ENCODE data around the gene RABAC1. TPM values are rescaled to one million over a fixed set of nuclear protein-coding genes. Genes with fewer than 3 reads are reported as not detected.

RABAC1 gene
- total and polyA plus RNA-seq, 2 donors from 2014 or later = 146 to 333 TPM

GRCh38 chr19:41908724-41909464 lies 50.2 kb downstream of the RABAC1 start:
- no peaks in the 10 kb centered on the region for H3K4me1 ChIP-seq (ENCODE audit: control insufficient read depth in 2 of 3, insufficient read depth in 2 of 3, low read depth in 1 of 3, low read length in 3 of 3)
- DNase-seq (no peak), FAIRE-seq (no peak)
- intact Hi-C loops (cut with DNase I) = no loop called here
- no peak overlapping the region for H3K4me3 ChIP-seq (ENCODE audit: low read length in 3 of 3)
- H3K36me3 ChIP-seq (ENCODE audit: control insufficient read depth in 2 of 3, insufficient read depth in 3 of 3, low read length in 3 of 3) = peaks cover 2 to 22% (median 3%) of the 10 kb centered on the region in 3 donors
- no peaks in the 10 kb centered on the region for H3K9me3 ChIP-seq (ENCODE audit: control insufficient read depth in 2 of 3, insufficient read depth in 1 of 3, low read length in 3 of 3)
- H3K9ac ChIP-seq (ENCODE audit: low read length in 3 of 3) = no peak overlapping the region
- H3K27ac ChIP-seq (ENCODE audit: low read depth in 2 of 2, low read length in 2 of 2) = no peak overlapping the region
- TF ChIP-seq, protein P1, sequence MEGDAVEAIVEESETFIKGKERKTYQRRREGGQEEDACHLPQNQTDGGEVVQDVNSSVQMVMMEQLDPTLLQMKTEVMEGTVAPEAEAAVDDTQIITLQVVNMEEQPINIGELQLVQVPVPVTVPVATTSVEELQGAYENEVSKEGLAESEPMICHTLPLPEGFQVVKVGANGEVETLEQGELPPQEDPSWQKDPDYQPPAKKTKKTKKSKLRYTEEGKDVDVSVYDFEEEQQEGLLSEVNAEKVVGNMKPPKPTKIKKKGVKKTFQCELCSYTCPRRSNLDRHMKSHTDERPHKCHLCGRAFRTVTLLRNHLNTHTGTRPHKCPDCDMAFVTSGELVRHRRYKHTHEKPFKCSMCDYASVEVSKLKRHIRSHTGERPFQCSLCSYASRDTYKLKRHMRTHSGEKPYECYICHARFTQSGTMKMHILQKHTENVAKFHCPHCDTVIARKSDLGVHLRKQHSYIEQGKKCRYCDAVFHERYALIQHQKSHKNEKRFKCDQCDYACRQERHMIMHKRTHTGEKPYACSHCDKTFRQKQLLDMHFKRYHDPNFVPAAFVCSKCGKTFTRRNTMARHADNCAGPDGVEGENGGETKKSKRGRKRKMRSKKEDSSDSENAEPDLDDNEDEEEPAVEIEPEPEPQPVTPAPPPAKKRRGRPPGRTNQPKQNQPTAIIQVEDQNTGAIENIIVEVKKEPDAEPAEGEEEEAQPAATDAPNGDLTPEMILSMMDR (IDR thresholded peaks at IDR 0.05; ENCODE audit: borderline replicate concordance, extremely low read depth, insufficient read depth) = no peak
- H3K27me3 ChIP-seq (ENCODE audit: control insufficient read depth, insufficient read depth, low read length) = peaks cover 21% of the 10 kb centered on the region

- Histone ChIP-seq H3K36me3 (ENCODE audit: control insufficient read depth in 2 of 3, insufficient read depth in 3 of 3, low read length in 3 of 3) (peaks cover 2 to 30% (median 8%) of the 10 kb centered on the region in 3 donors), H3K9ac (ENCODE audit: low read length in 3 of 3) (no peak overlapping the region), H3K9me3 (ENCODE audit: control insufficient read depth in 2 of 3, insufficient read depth in 1 of 3, low read length in 3 of 3) (no peaks in the 10 kb centered on the region), H3K4me3 (ENCODE audit: low read length in 3 of 3) (no peak overlapping the region), H3K27me3 (ENCODE audit: control insufficient read depth, insufficient read depth, low read length) (peaks cover 17% of the 10 kb centered on the region), H3K27ac (ENCODE audit: low read depth in 2 of 2, low read length in 2 of 2) (no peak overlapping the region), H3K4me1 (ENCODE audit: control insufficient read depth in 2 of 3, insufficient read depth in 2 of 3, low read depth in 1 of 3, low read length in 3 of 3) (no peaks in the 10 kb centered on the region)
- FAIRE-seq (no peak), DNase-seq (no peak)
- TF ChIP-seq, protein P1 (IDR thresholded peaks at IDR 0.05; ENCODE audit: borderline replicate concordance, extremely low read depth, insufficient read depth) = no peak
- intact Hi-C loops (cut with DNase I) = no loop called here
Measured at GRCh38 chr19:41907994-41908615, 51.0 kb downstream of the RABAC1 start.

DNA sequence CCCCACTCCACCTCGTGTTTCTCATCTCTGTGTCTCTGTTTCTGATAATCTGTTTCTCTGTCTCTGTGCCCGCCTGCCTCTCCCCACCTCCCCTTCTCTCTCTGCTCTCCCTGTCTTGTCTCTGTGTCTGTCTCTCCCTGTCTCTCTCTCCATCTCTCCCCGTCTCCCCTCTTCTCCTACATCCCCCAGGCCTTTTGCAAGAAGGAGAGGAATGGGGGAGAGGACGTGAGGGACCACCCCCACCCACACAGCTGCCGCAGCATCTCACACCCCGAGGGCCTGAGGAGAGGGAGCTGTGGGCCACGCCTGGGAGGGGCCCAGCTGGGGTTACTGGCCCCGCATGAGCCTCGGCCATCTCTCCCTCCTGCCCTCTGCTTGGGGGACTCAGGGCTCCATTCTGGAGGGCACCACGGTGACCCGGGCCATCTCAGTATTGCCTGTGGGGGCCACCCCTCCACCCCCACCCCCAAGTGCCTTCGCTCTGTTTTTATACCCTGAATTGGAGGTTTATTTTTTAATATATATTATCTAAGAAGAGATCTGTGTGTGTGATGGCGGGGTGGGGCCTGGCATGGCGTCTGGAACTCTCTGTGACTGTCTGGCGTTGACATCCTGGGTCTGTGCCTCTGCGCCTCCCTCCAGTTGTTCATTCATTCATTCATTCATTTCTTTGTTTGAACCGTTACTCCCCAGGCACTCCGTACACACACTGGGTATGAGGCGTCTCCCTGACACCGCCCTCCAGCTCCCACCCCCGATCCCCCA lies 52.0 kb downstream of the RABAC1 start:
- no peak overlapping the region for H3K4me3 ChIP-seq (ENCODE audit: low read length in 3 of 3)
- H3K36me3 ChIP-seq (ENCODE audit: control insufficient read depth in 2 of 3, insufficient read depth in 3 of 3, low read length in 3 of 3) = peaks cover 2 to 39% (median 13%) of the 10 kb centered on the region in 3 donors
- no peaks in the 10 kb centered on the region for H3K9me3 ChIP-seq (ENCODE audit: control insufficient read depth in 2 of 3, insufficient read depth in 1 of 3, low read length in 3 of 3)
- no peak for DNase-seq
- TF ChIP-seq, protein P1 (IDR thresholded peaks at IDR 0.05; ENCODE audit: borderline replicate concordance, extremely low read depth, insufficient read depth) = no peak
- H3K9ac ChIP-seq (ENCODE audit: low read length in 3 of 3) = no peak overlapping the region
- no peak for FAIRE-seq
- no peak overlapping the region for H3K27ac ChIP-seq (ENCODE audit: low read depth in 2 of 2, low read length in 2 of 2)
- H3K27me3 ChIP-seq (ENCODE audit: control insufficient read depth, insufficient read depth, low read length) = peaks cover 12% of the 10 kb centered on the region
- H3K4me1 ChIP-seq (ENCODE audit: control insufficient read depth in 2 of 3, insufficient read depth in 2 of 3, low read depth in 1 of 3, low read length in 3 of 3) = no peaks in the 10 kb centered on the region
- intact Hi-C loops (cut with DNase I) = no loop called here

Other genes starting within 250 kb of the RABAC1 start
- gene CEACAM6, start 203.8 kb downstream of the RABAC1 start, total RNA-seq = not detected
- gene CEACAM6, start 203.8 kb downstream of the RABAC1 start, polyA plus RNA-seq (ENCODE audit: insufficient read depth, low read depth, low replicate concordance) = not detected
- 0.69 TPM for gene CEACAM3, start 162.7 kb downstream of the RABAC1 start, total RNA-seq
- gene CEACAM3, start 162.7 kb downstream of the RABAC1 start, polyA plus RNA-seq (ENCODE audit: insufficient read depth, low read depth, low replicate concordance) = not detected
- not detected for gene LYPD4, start 114.6 kb downstream of the RABAC1 start, total RNA-seq
- not detected for gene LYPD4, start 114.6 kb downstream of the RABAC1 start, polyA plus RNA-seq (ENCODE audit: insufficient read depth, low read depth, low replicate concordance)
- gene DMRTC2, start 114.3 kb downstream of the RABAC1 start, total RNA-seq = not detected
- gene DMRTC2, start 114.3 kb downstream of the RABAC1 start, polyA plus RNA-seq (ENCODE audit: insufficient read depth, low read depth, low replicate concordance) = not detected
- 1,433 TPM for gene RPS19, start 99.1 kb downstream of the RABAC1 start, total RNA-seq
- 2,116 TPM for gene RPS19, start 99.1 kb downstream of the RABAC1 start, polyA plus RNA-seq (ENCODE audit: insufficient read depth, low read depth, low replicate concordance)
- gene CD79A, start 82.0 kb downstream of the RABAC1 start, total RNA-seq = 11.0 TPM
- gene CD79A, start 82.0 kb downstream of the RABAC1 start, polyA plus RNA-seq (ENCODE audit: insufficient read depth, low read depth, low replicate concordance) = 0.32 TPM
- gene ARHGEF1, start 76.1 kb downstream of the RABAC1 start, total RNA-seq = 139 TPM
- gene ARHGEF1, start 76.1 kb downstream of the RABAC1 start, polyA plus RNA-seq (ENCODE audit: insufficient read depth, low read depth, low replicate concordance) = 39.0 TPM
- gene ERFL, start 30.9 kb downstream of the RABAC1 start, total RNA-seq = 0.69 TPM
- gene ERFL, start 30.9 kb downstream of the RABAC1 start, polyA plus RNA-seq (ENCODE audit: insufficient read depth, low read depth, low replicate concordance) = not detected
- gene ATP1A3, start 34.9 kb upstream of the RABAC1 start, total RNA-seq = not detected
- not detected for gene ATP1A3, start 34.9 kb upstream of the RABAC1 start, polyA plus RNA-seq (ENCODE audit: insufficient read depth, low read depth, low replicate concordance)
- gene GRIK5, start 110.9 kb upstream of the RABAC1 start, total RNA-seq = 16.2 TPM
- 8.9 TPM for gene GRIK5, start 110.9 kb upstream of the RABAC1 start, polyA plus RNA-seq (ENCODE audit: insufficient read depth, low read depth, low replicate concordance)
- gene ZNF574, start 116.8 kb upstream of the RABAC1 start, total RNA-seq = 12.7 TPM
- 7.2 TPM for gene ZNF574, start 116.8 kb upstream of the RABAC1 start, polyA plus RNA-seq (ENCODE audit: insufficient read depth, low read depth, low replicate concordance)
- 9.8 TPM for gene POU2F2, start 173.1 kb upstream of the RABAC1 start, total RNA-seq
- 1.3 TPM for gene POU2F2, start 173.1 kb upstream of the RABAC1 start, polyA plus RNA-seq (ENCODE audit: insufficient read depth, low read depth, low replicate concordance)

All from kidney (tissue), 14 donors.